ENCODE data around the gene KRT72. TPM values are rescaled to one million over a fixed set of nuclear protein-coding genes. Genes with fewer than 3 reads are reported as not detected.

Gene KRT72
- total and polyA plus RNA-seq, 2 of the 13 experiments (the other 11 are each of a cell fraction or from before 2014, with no cell fraction given): not detected

DNA sequence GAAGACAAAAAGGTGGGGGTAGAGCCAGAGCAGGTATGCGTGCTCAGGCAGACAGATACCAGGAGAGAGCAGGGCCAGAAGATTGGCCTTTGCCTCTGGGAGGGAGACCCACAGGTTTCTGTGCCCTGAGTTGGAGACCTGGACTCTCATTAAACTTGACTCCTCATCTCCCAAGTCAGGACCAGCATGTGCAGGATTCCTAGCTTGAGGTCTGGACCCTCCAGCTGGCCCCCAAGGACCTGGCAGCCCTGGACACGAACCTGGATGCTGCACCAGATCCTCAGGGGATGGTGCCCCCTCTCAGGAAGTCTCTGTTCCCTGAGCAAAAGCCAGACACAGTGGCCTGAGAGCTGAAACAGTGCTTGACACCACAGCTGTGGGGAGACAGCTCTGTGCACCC, 27.6 kb upstream of the KRT72 start:
- FAIRE-seq (no peak), ATAC-seq (no peak), DNase-seq (ENCODE audit: low spot score) (no peak)
- no TSS peak for BruUV-seq (replicated peaks)
- Histone ChIP-seq H3K36me3 (replicated peaks in 1 of 2; ENCODE audit: control insufficient read depth in 1 of 2, insufficient read depth in 2 of 2, low read length in 2 of 2) (no peaks in the 10 kb centered on the region), H3K4me1 (ENCODE audit: insufficient read depth, low read length) (no peaks in the 10 kb centered on the region), H3K27ac (ENCODE audit: extremely low read length, insufficient read depth, low read length) (no peak overlapping the region), H3K27me3 (ENCODE audit: control insufficient read depth in 1 of 2, insufficient read depth in 2 of 2, low read length in 2 of 2) (peaks cover 0 to 17% of the 10 kb centered on the region in 2 experiments; a peak in 2 of 5 replicates), H2AFZ (ENCODE audit: low read length) (no peak overlapping the region), H3K4me2 (ENCODE audit: low read depth, low read length) (no peak overlapping the region), H3K9ac (ENCODE audit: insufficient read depth, low read depth, low read length) (no peak overlapping the region), H3K79me2 (ENCODE audit: insufficient read depth, low read length) (no peaks in the 10 kb centered on the region), H4K20me1 (ENCODE audit: insufficient read depth, low read length) (no peaks in the 10 kb centered on the region), H3K9me3 (ENCODE audit: low read length) (no peaks in the 10 kb centered on the region), H3K4me3 (replicated peaks in 1 of 3; ENCODE audit: insufficient read depth in 1 of 3, low read depth in 2 of 3, low read length in 3 of 3) (no peak overlapping the region)
- ChIA-PET POLR2A (no interaction called here), CTCF (ENCODE audit: low intra/inter-chr PET ratio, low total read pairs) (no interaction called here)
- no peak for TF ChIP-seq BHLHE40 (IDR thresholded peaks at IDR 0.05; ENCODE audit: low read length)
- no peak for TF ChIP-seq SNAPC2 (CRISPR knock-in tag; IDR thresholded peaks at IDR 0.05)
- TF ChIP-seq, protein P1, sequence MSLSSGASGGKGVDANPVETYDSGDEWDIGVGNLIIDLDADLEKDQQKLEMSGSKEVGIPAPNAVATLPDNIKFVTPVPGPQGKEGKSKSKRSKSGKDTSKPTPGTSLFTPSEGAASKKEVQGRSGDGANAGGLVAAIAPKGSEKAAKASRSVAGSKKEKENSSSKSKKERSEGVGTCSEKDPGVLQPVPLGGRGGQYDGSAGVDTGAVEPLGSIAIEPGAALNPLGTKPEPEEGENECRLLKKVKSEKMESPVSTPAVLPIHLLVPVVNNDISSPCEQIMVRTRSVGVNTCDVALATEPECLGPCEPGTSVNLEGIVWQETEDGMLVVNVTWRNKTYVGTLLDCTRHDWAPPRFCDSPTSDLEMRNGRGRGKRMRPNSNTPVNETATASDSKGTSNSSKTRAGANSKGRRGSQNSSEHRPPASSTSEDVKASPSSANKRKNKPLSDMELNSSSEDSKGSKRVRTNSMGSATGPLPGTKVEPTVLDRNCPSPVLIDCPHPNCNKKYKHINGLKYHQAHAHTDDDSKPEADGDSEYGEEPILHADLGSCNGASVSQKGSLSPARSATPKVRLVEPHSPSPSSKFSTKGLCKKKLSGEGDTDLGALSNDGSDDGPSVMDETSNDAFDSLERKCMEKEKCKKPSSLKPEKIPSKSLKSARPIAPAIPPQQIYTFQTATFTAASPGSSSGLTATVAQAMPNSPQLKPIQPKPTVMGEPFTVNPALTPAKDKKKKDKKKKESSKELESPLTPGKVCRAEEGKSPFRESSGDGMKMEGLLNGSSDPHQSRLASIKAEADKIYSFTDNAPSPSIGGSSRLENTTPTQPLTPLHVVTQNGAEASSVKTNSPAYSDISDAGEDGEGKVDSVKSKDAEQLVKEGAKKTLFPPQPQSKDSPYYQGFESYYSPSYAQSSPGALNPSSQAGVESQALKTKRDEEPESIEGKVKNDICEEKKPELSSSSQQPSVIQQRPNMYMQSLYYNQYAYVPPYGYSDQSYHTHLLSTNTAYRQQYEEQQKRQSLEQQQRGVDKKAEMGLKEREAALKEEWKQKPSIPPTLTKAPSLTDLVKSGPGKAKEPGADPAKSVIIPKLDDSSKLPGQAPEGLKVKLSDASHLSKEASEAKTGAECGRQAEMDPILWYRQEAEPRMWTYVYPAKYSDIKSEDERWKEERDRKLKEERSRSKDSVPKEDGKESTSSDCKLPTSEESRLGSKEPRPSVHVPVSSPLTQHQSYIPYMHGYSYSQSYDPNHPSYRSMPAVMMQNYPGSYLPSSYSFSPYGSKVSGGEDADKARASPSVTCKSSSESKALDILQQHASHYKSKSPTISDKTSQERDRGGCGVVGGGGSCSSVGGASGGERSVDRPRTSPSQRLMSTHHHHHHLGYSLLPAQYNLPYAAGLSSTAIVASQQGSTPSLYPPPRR (CRISPR knock-in tag; IDR thresholded peaks at IDR 0.05; ENCODE audit: borderline replicate concordance): no peak
- TF ChIP-seq, protein P2, sequence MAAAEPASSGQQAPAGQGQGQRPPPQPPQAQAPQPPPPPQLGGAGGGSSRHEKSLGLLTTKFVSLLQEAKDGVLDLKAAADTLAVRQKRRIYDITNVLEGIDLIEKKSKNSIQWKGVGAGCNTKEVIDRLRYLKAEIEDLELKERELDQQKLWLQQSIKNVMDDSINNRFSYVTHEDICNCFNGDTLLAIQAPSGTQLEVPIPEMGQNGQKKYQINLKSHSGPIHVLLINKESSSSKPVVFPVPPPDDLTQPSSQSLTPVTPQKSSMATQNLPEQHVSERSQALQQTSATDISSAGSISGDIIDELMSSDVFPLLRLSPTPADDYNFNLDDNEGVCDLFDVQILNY (CRISPR knock-in tag; conservative IDR thresholded peaks at IDR 0.05): no peak
- TF ChIP-seq, protein P3, sequence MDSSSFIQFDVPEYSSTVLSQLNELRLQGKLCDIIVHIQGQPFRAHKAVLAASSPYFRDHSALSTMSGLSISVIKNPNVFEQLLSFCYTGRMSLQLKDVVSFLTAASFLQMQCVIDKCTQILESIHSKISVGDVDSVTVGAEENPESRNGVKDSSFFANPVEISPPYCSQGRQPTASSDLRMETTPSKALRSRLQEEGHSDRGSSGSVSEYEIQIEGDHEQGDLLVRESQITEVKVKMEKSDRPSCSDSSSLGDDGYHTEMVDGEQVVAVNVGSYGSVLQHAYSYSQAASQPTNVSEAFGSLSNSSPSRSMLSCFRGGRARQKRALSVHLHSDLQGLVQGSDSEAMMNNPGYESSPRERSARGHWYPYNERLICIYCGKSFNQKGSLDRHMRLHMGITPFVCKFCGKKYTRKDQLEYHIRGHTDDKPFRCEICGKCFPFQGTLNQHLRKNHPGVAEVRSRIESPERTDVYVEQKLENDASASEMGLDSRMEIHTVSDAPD (CRISPR knock-in tag; IDR thresholded peaks at IDR 0.05): no peak
- no peak for TF ChIP-seq MTF1 (CRISPR knock-in tag; IDR thresholded peaks at IDR 0.05)
- WGBS (ENCODE audit: low lambda C conversion rate): 0% methylated on average over 1 of the region's 2 CpGs
- in situ Hi-C loops (cut with HindIII; ENCODE audit: extremely low pct_ligation_motif_present, low pct_unique_long_range_greater_than_20kb) (no loop called here), intact Hi-C loops (cut with micrococcal nuclease; ENCODE audit: unreplicated experiment) (no loop called here)
